K562 (cell line): ENCODE measurements around the gene BAD. TPM values are rescaled to one million over a fixed set of nuclear protein-coding genes. Genes with fewer than 3 reads are reported as not detected.

ENCODE experiments used
- ARID3B ChIP-seq: fragments of 250-450 bp; sonication (Bioruptor Pico); IDR thresholded peaks from 2 replicates; pipeline ENCODE4 v1.4.0; 2020; ENCODE audit warnings: borderline replicate concordance
- ASH1L ChIP-seq: fragments of 450-650 bp; IDR thresholded peaks from 2 replicates; pipeline ENCODE4 v1.6.1; 2018; ENCODE audit warnings: borderline replicate concordance, mild to moderate bottlenecking, low read depth; ENCODE audit not compliant: partially characterized antibody
- BCOR ChIP-seq: fragments of 450-650 bp; IDR thresholded peaks from 2 replicates; pipeline ENCODE4 v1.6.1; 2016
- BRD4 ChIP-seq: fragments of 200-600 bp; sonication (generic); IDR thresholded peaks from 2 replicates; pipeline ENCODE4 v1.6.1; 2017; ENCODE audit warnings: inconsistent platforms
- CEBPB ChIP-seq: fragments of 450-650 bp; IDR thresholded peaks from 2 replicates; pipeline ENCODE4 v1.6.1; 2016; ENCODE audit warnings: missing genetic modification characterization, missing compliant biosample characterization
- CREM ChIP-seq: IDR thresholded peaks from 2 replicates; pipeline ENCODE4 v1.6.1; 2014; ENCODE audit warnings: antibody characterized with exemption, low read depth
- DIDO1 ChIP-seq: fragments of 450-650 bp; IDR thresholded peaks from 2 replicates; pipeline ENCODE4 v1.6.1; 2016; ENCODE audit warnings: low read depth, missing biosample characterization, missing genetic modification characterization
- FOXJ3 ChIP-seq: sonication (generic); formaldehyde crosslinking; IDR thresholded peaks from 2 replicates; pipeline ENCODE4 v1.4.0; 2020; ENCODE audit warnings: mild to moderate bottlenecking, missing genetic modification reagents
- LCOR ChIP-seq: sonication (generic); formaldehyde crosslinking; IDR thresholded peaks from 2 replicates; pipeline ENCODE4 v1.8.0; 2022; ENCODE audit warnings: mild to moderate bottlenecking, missing genetic modification reagents
- NKRF ChIP-seq: fragments of 450-650 bp; IDR thresholded peaks from 2 replicates; pipeline ENCODE4 v1.6.1; 2016; ENCODE audit warnings: borderline replicate concordance
- NR2C2 ChIP-seq, 2 experiments: fragments of 200-800 bp in 1 of 2; sonication (Bioruptor generic) in 1 of 2; sonication (generic) in 1 of 2; formaldehyde crosslinking in 1 of 2; IDR thresholded peaks; 2 replicates each; pipeline versions ENCODE4 v1.6.1 to v1.8.0; 2016 to 2022; ENCODE audit warnings: mild to moderate bottlenecking in 1 of 2, missing compliant biosample characterization in 1 of 2, missing genetic modification characterization in 1 of 2, missing genetic modification reagents in 1 of 2
- OTX1 ChIP-seq: fragments of 450-650 bp; formaldehyde crosslinking; IDR thresholded peaks from 2 replicates; pipeline ENCODE4 v1.4.0; 2022; ENCODE audit warnings: mild to moderate bottlenecking
- PHF8 ChIP-seq: fragments of 200-600 bp; sonication (generic); IDR thresholded peaks from 2 replicates; pipeline ENCODE4 v1.6.1; 2012; ENCODE audit warnings: mixed run types, mild to moderate bottlenecking, inconsistent platforms, low read length, moderate library complexity, borderline replicate concordance
- POLR2AphosphoS2 ChIP-seq: IDR thresholded peaks from 2 replicates; pipeline ENCODE4 v1.6.1; 2012; ENCODE audit warnings: low read length, improper control_type of control experiment
- PTBP1 ChIP-seq: fragments of 200-400 bp; formaldehyde crosslinking; IDR thresholded peaks from 2 replicates; pipeline ENCODE4 v1.6.1; 2017; ENCODE audit warnings: low read depth, low read length
- RBM22 ChIP-seq: fragments of 200-400 bp; formaldehyde crosslinking; IDR thresholded peaks from 2 replicates; pipeline ENCODE4 v1.6.1; 2018; ENCODE audit warnings: low read length, low read depth; ENCODE audit not compliant: poor library complexity, severe bottlenecking
- SNAPC5 ChIP-seq: fragments of 250-450 bp; sonication (Bioruptor Pico); IDR thresholded peaks from 2 replicates; pipeline ENCODE4 v1.8.0; 2021; ENCODE audit warnings: moderate library complexity, mild to moderate bottlenecking, inconsistent platforms
- SRSF1 ChIP-seq: fragments of 200-400 bp; formaldehyde crosslinking; IDR thresholded peaks from 2 replicates; pipeline ENCODE4 v1.6.1; 2017; ENCODE audit warnings: mild to moderate bottlenecking, low read depth, low read length, moderate library complexity
- TSHZ1 ChIP-seq: fragments of 250-450 bp; sonication (Bioruptor Pico); IDR thresholded peaks from 2 replicates; pipeline ENCODE4 v1.4.0; 2020; ENCODE audit warnings: mild to moderate bottlenecking, moderate library complexity
- WHSC1 ChIP-seq: IDR thresholded peaks from one replicate; pipeline ENCODE4 v1.6.1; 2012; ENCODE audit warnings: low read length, control low read depth, inconsistent platforms
- XRCC3 ChIP-seq: fragments of 450-650 bp; IDR thresholded peaks from 2 replicates; pipeline ENCODE4 v1.6.1; 2017; ENCODE audit warnings: mild to moderate bottlenecking, moderate library complexity
- YBX1 ChIP-seq: fragments of 450-650 bp; IDR thresholded peaks from 2 replicates; pipeline ENCODE4 v1.7.1; 2016; ENCODE audit warnings: mild to moderate bottlenecking
- ZNF143 ChIP-seq: sonication (generic); formaldehyde crosslinking; IDR thresholded peaks from 2 replicates; pipeline ENCODE4 v1.9.0; 2022; ENCODE audit warnings: mild to moderate bottlenecking, missing genetic modification reagents
- polyA plus RNA-seq, 8 experiments: library from polyadenylated mRNA; depleted of rRNA in 4 of 8; stranded (reverse) in 5 of 8; unstranded in 3 of 8; fragments of >200 nt; fragmentation: Nextera tagmentation in 2 of 8; fragmentation: Illumina TruSeq in 1 of 8; extraction: Ambion mirVana in 2 of 8; extraction: Trizol in 1 of 8; gene quantifications; 2 replicates each; pipeline versions ENCODE4 v1.2.1 to v1.2.3, GENCODE V29; 2011 to 2014; ENCODE audit warnings: inconsistent platforms in 1 of 8, missing spikeins in 1 of 8
- total RNA-seq, 7 experiments: library from RNA; depleted of rRNA in 6 of 7; stranded (reverse); fragments of >200 nt in 6 of 7; fragmentation: Illumina TruSeq in 2 of 7; extraction: Trizol in 2 of 7; gene quantifications; 2 replicates each; pipeline versions ENCODE4 v1.2.1 to v1.2.3, GENCODE V29; 2011 to 2021; ENCODE audit warnings: low replicate concordance in 1 of 7

BAD gene
- total and polyA plus RNA-seq, 9 of the 15 experiments (the other 6 are each of a cell fraction or from before 2014, with no cell fraction given): 0.61 to 45.6 (median 11.8) TPM

GRCh38 chr11:64317325-64317960 is 33.0 kb upstream of the BAD start, which contains the start of gene TRMT112 (continued):
- no peak for TF ChIP-seq SRSF1
- TF ChIP-seq PHF8: peak; percentile 81
- no peak for TF ChIP-seq ARID3B (CRISPR knock-in tag)
- no peak for TF ChIP-seq CEBPB (tag)
- TF ChIP-seq YBX1: no peak
- peak; percentile 93 for TF ChIP-seq CREM
- peak; percentile 69 for TF ChIP-seq ASH1L
- 0 out of 2 replicates have a peak, but pooled peaks have one; percentile 40 for TF ChIP-seq DIDO1
- TF ChIP-seq BCOR: peak; percentile 3; the same call in 1 of the 2 replicates
- no peak; the same call in 1 of the 2 replicates for TF ChIP-seq NR2C2 (CRISPR knock-in tag; IDR thresholded peaks at IDR 0.05)
- TF ChIP-seq NR2C2 (tag; IDR thresholded peaks at IDR 0.05): peak; percentile 88
- TF ChIP-seq LCOR (CRISPR knock-in tag): peak; percentile 84
- TF ChIP-seq PTBP1: no peak
- TF ChIP-seq BRD4: peak; percentile 16
- no peak for TF ChIP-seq TSHZ1 (CRISPR knock-in tag)
- no peak for TF ChIP-seq XRCC3
- no peak for TF ChIP-seq WHSC1
- TF ChIP-seq RBM22: peak; percentile 47
- no peak for TF ChIP-seq FOXJ3 (CRISPR knock-in tag)
- TF ChIP-seq POLR2AphosphoS2: peak; percentile 34
- TF ChIP-seq NKRF: peak; percentile 89; the same call in 1 of the 2 replicates
- TF ChIP-seq SNAPC5 (CRISPR knock-in tag): no peak
- peak; percentile 4; the same call in 1 of the 2 replicates for TF ChIP-seq OTX1
- TF ChIP-seq ZNF143 (CRISPR knock-in tag): peak; percentile 52; the same call in 1 of the 2 replicates
